ENCODE data around the gene BCAT1.
A peak's percentile ranks its signal among the peaks of the same experiment; 100 is the strongest.

The BCAT1 gene

GRCh38 chr12:24948757-24949722 lies at the start of gene BCAT1:
TSS of gene BCAT1 (minus strand) at chr12:24949101. CDS start at chr12:24948932, 169 bp downstream.
- H3K27ac ChIP-seq, result peak within 1 kb of the TSS in 1 of 2 donors; percentile 39
- TF ChIP-seq CTCF (IDR thresholded peaks at IDR 0.05), result no peak
- H3K4me3 ChIP-seq, result peak within 1 kb of the TSS; percentile 87
- peak; percentile 80 for DNase-seq (ENCODE audit: low spot score)

- DNase-seq (ENCODE audit: low spot score), result no peak
- peak overlapping the region in 1 of 2 donors; percentile 21 for H3K27ac ChIP-seq
- TF ChIP-seq CTCF (IDR thresholded peaks at IDR 0.05), result no peak
- peak overlapping the region; percentile 26 for H3K4me3 ChIP-seq
Measured at GRCh38 chr12:24997970-24998582, 49.2 kb upstream of the BCAT1 start.

GRCh38 chr12:24997496-24997895 lies 48.6 kb upstream of the BCAT1 start:
- no peak for DNase-seq (ENCODE audit: low spot score)
- TF ChIP-seq CTCF (IDR thresholded peaks at IDR 0.05), result no peak
- no peak overlapping the region for H3K4me3 ChIP-seq
- no peak overlapping the region for H3K27ac ChIP-seq

- Histone ChIP-seq H3K4me3 (no peak overlapping the region), H3K27ac (no peak overlapping the region)
- no peak for TF ChIP-seq CTCF (IDR thresholded peaks at IDR 0.05)
- DNase-seq (ENCODE audit: low spot score), result no peak
Measured at GRCh38 chr12:24996820-24997219, 47.9 kb upstream of the BCAT1 start.

- no peak overlapping the region for H3K27ac ChIP-seq
Measured at GRCh38 chr12:24996102-24996797, 47.3 kb upstream of the BCAT1 start.

GRCh38 chr12:24993793-24994192 lies 44.9 kb upstream of the BCAT1 start:
- Histone ChIP-seq H3K27ac (no peak overlapping the region), H3K4me3 (no peak overlapping the region)
- no peak for TF ChIP-seq CTCF (IDR thresholded peaks at IDR 0.05)
- no peak for DNase-seq (ENCODE audit: low spot score)

More at GRCh38 chr12:24996102-24996797, 47.3 kb upstream of the BCAT1 start:
- H3K4me3 ChIP-seq, result no peak overlapping the region
- TF ChIP-seq CTCF (IDR thresholded peaks at IDR 0.05), result no peak
- no peak for DNase-seq (ENCODE audit: low spot score)
